ENCODE results near the gene LMBR1. TPM values are rescaled to one million over a fixed set of nuclear protein-coding genes. Genes with fewer than 3 reads are reported as not detected.

The LMBR1 gene
- polyA plus RNA-seq, 1 experiment: 5.3 TPM

DNA sequence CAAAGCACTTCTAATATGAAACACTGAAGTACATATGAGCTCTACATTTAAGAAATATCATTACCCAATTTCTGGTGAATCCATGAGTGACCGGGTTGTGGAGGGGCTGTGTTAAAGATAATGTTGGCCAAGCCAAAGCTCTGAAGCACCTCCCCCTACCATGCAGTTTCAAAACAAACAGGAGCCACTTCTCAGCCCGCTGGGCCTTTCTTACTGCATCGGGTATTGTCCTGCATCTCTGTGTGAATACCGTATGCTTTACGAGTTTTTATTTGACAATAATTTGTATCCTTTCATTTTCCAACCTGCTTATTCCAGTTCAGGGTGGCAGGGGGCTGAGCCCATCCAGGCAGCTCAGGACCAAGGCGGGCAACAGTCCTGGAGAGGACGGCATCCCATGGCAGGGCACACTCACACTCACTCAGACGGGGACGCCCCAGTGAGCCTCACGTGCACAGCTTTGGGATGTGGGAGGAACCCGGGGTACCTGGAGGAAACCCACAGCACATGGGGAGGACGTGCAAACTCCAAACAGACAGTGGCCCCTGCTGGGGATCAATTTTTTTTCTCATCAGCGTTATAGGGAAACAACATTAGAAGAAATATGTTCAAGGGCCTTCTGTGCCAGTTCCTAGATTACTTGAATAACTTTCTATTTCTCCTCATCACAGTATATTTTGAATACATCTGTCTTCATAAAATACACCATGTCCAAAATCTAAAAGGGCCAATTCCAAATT, 250.5 kb downstream of the LMBR1 start:
- H3K36me3 ChIP-seq (ENCODE audit: control insufficient read depth, insufficient read depth, low read length): no peaks in the 10 kb centered on the region
- no peak for TF ChIP-seq CTCF (IDR thresholded peaks at IDR 0.05; ENCODE audit: insufficient read depth, low read depth, low read length)
- H3K4me3 ChIP-seq (ENCODE audit: low read depth, low read length): no peak overlapping the region
- no peak for DNase-seq (ENCODE audit: low read depth)
- POLR2A ChIA-PET: no interaction called here
- H3K27me3 ChIP-seq (ENCODE audit: control insufficient read depth, insufficient read depth, low read length): no peaks in the 10 kb centered on the region
- CTCF ChIA-PET: interaction anchor here (2.1 kb wide), 1 partner anchor 8 kb away, joined by 8 read pairs; no protein-coding TSS in a partner anchor

- ChIA-PET POLR2A (no interaction called here), CTCF (interaction anchor here (2.1 kb wide), 1 partner anchor 9 kb away, joined by 8 read pairs; no protein-coding TSS in a partner anchor)
- no peaks in the 10 kb centered on the region for H3K27me3 ChIP-seq (ENCODE audit: control insufficient read depth, insufficient read depth, low read length)
- H3K36me3 ChIP-seq (ENCODE audit: control insufficient read depth, insufficient read depth, low read length): no peaks in the 10 kb centered on the region
- peak overlapping the region; percentile 89 for H3K4me3 ChIP-seq (ENCODE audit: low read depth, low read length)
- TF ChIP-seq CTCF (IDR thresholded peaks at IDR 0.05; ENCODE audit: insufficient read depth, low read depth, low read length): no peak
- no peak for DNase-seq (ENCODE audit: low read depth)
Observed at GRCh38 chr7:156640949-156641485, 252.0 kb downstream of the LMBR1 start.

GRCh38 chr7:156640257-156640948, 252.6 kb downstream of the LMBR1 start, which contains the start of gene RNF32:
TSS of gene RNF32 (plus strand) at chr7:156640774. CDS start at chr7:156643878, 3,104 bp downstream.
- ChIA-PET POLR2A (no interaction called here), CTCF (interaction anchor here (2.1 kb wide), 1 partner anchor 10 kb away, joined by 8 read pairs; no protein-coding TSS in a partner anchor)
- Histone ChIP-seq H3K36me3 (ENCODE audit: control insufficient read depth, insufficient read depth, low read length) (no peaks in the 10 kb centered on the region), H3K4me3 (ENCODE audit: low read depth, low read length) (peak within 1 kb of the TSS; percentile 89), H3K27me3 (ENCODE audit: control insufficient read depth, insufficient read depth, low read length) (no peaks in the 10 kb centered on the region)
- peak; percentile 40 for DNase-seq (ENCODE audit: low read depth)
- TF ChIP-seq CTCF (IDR thresholded peaks at IDR 0.05; ENCODE audit: insufficient read depth, low read depth, low read length): no peak

GRCh38 chr7:156639426-156640256, 253.3 kb downstream of the LMBR1 start:
- POLR2A ChIA-PET: no interaction called here
- no peak for DNase-seq (ENCODE audit: low read depth)
- CTCF ChIA-PET: no interaction called here

More at GRCh38 chr7:156639426-156640256, 253.3 kb downstream of the LMBR1 start:
- Histone ChIP-seq H3K36me3 (ENCODE audit: control insufficient read depth, insufficient read depth, low read length) (no peaks in the 10 kb centered on the region), H3K27me3 (ENCODE audit: control insufficient read depth, insufficient read depth, low read length) (no peaks in the 10 kb centered on the region), H3K4me3 (ENCODE audit: low read depth, low read length) (peak overlapping the region; percentile 89)
- TF ChIP-seq CTCF (IDR thresholded peaks at IDR 0.05; ENCODE audit: insufficient read depth, low read depth, low read length): no peak

All from BJ (cell line).